Spinal cord (tissue), 10 donors: Measurements from ENCODE around the gene FARP1. TPM values are rescaled to one million over a fixed set of nuclear protein-coding genes. Genes with fewer than 3 reads are reported as not detected.
"Not testable (repeated sequence)": the region's sequence is repeated elsewhere in the genome, so short reads cannot be mapped to it uniquely, and the experiment has no call there.

Source experiments
- DNase-seq, 6 donors: peaks; one replicate each; pipeline versions ENCODE4 v3.0.0 to v3.0.0-alpha.2; 2013 to 2015; ENCODE audit warnings: low spot score in 6 of 6, low read depth in 4 of 6
- H3K27ac ChIP-seq: one replicate; pipeline ENCODE4 v1.5.1; 2013; ENCODE audit warnings: low read depth, low read length, control low read depth
- H3K27me3 ChIP-seq: one replicate; pipeline ENCODE4 v1.6.1; 2013; ENCODE audit warnings: low read length; ENCODE audit not compliant: control insufficient read depth, insufficient read depth
- H3K36me3 ChIP-seq: one replicate; pipeline ENCODE4 v1.6.1; 2013; ENCODE audit warnings: low read length; ENCODE audit not compliant: control insufficient read depth, insufficient read depth
- H3K4me1 ChIP-seq: one replicate; pipeline ENCODE4 v1.6.1; 2013; ENCODE audit warnings: low read length; ENCODE audit not compliant: control insufficient read depth, insufficient read depth
- H3K4me3 ChIP-seq: one replicate; pipeline ENCODE4 v1.5.1; 2013; ENCODE audit warnings: low read depth, low read length, control low read depth
- H3K9me3 ChIP-seq: one replicate; pipeline ENCODE4 v1.6.1; 2013; ENCODE audit warnings: low read length; ENCODE audit not compliant: control insufficient read depth, insufficient read depth
- WGBS: methylation state at CpG from one replicate; pipeline ENCODE4 v1.1.5; 2013; ENCODE audit warnings: missing lambda C conversion rate; ENCODE audit not compliant: insufficient coverage; 5-methylcytosine and 5-hydroxymethylcytosine counted together
- polyA plus RNA-seq, 2 donors: library from polyadenylated mRNA; unstranded; fragments of 120-200 nt; gene quantifications; one replicate each; pipeline ENCODE4 v1.2.1, GENCODE V29; 2013; ENCODE audit not compliant: insufficient read length in 2 of 2
- total RNA-seq, 2 donors: library from RNA; depleted of rRNA in 1 of 2; stranded (reverse); fragments of 120-200 nt in 1 of 2; fragments of >200 nt in 1 of 2; gene quantifications; one replicate each; pipeline versions ENCODE4 v1.2.3 to v1.2.4, GENCODE V29; 2013 to 2014
- donor health status: healthy.

Gene FARP1
- total and polyA plus RNA-seq, 4 donors = 44.0 to 134 (median 90.5) TPM

DNA sequence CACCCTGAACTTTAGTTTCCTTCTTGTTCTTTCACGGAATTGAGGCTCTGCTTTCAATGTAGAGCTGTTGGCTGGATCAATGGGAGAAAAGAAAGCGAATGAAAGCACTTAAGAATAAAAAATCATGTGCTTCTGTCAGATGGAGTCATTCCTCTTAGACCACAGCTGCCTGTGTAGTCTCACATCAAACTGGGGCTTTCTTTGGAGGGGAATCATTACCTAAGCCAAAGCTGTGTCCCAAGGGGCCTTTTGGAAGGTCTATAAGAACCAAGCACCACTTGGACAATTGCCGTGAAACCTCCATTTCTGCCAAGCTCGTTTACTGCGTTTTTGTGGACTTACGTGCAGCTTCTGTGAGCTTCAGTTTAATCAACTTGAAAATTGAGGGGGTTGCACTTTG, 78.3 kb downstream of the FARP1 start:
- no peak overlapping the region for H3K27ac ChIP-seq
- no peaks in the 10 kb centered on the region for H3K27me3 ChIP-seq
- 33% methylated on average over 4 of the region's 6 CpGs for whole genome bisulfite sequencing
- H3K4me1 ChIP-seq = peaks cover 55% of the 10 kb centered on the region
- no peaks in the 10 kb centered on the region for H3K9me3 ChIP-seq
- H3K36me3 ChIP-seq = peaks cover 7% of the 10 kb centered on the region
- no peak overlapping the region for H3K4me3 ChIP-seq
- DNase-seq = peak in 2 of 6 donors; percentile 48 to 69

DNA sequence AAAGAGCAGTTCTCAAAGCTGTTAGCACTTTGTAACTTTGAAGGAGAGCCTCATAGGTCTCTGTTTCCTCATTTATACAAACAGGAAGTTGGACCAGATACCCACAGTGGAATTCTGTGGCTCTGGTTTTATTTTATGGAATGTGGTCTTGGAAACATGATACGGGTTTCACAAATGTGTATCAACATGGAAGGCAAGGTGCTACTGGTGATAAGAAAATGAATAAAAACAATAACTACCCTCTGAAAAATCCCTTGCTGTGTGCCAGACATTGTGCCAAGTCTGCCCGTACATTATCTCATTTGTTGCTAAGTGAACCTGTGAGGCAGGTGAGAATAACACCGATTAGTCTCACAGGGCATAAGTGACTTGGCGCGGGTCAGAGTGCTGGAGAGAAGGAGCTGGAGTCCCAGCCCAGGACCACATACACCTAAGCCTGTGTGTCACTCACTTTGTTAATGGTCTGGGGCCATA, 79.2 kb downstream of the FARP1 start:
- Histone ChIP-seq H3K27ac (no peak overlapping the region), H3K9me3 (no peaks in the 10 kb centered on the region), H3K4me1 (peaks cover 49% of the 10 kb centered on the region), H3K4me3 (no peak overlapping the region), H3K36me3 (peaks cover 7% of the 10 kb centered on the region), H3K27me3 (no peaks in the 10 kb centered on the region)
- 80% methylated on average over 2 of the region's 5 CpGs for WGBS
- DNase-seq = no peak

GRCh38 chr13:98222816-98223215, 79.9 kb downstream of the FARP1 start:
- peaks cover 3% of the 10 kb centered on the region for H3K36me3 ChIP-seq
- no peaks in the 10 kb centered on the region for H3K9me3 ChIP-seq
- no peak overlapping the region for H3K4me3 ChIP-seq
- DNase-seq = no peak
- no peak overlapping the region for H3K27ac ChIP-seq
- H3K27me3 ChIP-seq = no peaks in the 10 kb centered on the region
- WGBS = 92% methylated on average over 7 of the region's 7 CpGs
- H3K4me1 ChIP-seq = peaks cover 42% of the 10 kb centered on the region

DNA sequence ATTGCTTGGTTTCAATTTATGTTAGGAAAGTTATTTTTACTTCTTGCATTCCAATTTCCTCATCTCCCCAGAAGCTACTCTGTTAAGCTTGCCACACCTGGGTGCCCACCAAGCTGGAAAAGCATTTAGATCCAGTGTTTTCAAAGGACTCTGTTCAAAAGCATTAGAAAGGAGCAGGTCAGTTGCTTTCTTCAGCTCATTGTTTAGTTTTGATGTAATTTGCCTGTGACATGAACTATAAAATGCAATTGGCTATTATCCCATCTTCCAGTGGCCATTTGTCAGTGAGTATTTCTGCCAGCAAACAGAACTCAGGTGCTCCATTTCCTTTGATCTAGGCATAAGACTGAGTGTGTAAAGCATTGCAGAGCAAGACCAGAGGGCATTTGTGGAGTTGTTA, 80.8 kb downstream of the FARP1 start:
- Histone ChIP-seq H3K4me3 (no peak overlapping the region), H3K4me1 (peaks cover 38% of the 10 kb centered on the region), H3K9me3 (peaks cover 2% of the 10 kb centered on the region), H3K27me3 (no peaks in the 10 kb centered on the region), H3K27ac (no peak overlapping the region), H3K36me3 (no peaks in the 10 kb centered on the region)
- no peak for DNase-seq

DNA sequence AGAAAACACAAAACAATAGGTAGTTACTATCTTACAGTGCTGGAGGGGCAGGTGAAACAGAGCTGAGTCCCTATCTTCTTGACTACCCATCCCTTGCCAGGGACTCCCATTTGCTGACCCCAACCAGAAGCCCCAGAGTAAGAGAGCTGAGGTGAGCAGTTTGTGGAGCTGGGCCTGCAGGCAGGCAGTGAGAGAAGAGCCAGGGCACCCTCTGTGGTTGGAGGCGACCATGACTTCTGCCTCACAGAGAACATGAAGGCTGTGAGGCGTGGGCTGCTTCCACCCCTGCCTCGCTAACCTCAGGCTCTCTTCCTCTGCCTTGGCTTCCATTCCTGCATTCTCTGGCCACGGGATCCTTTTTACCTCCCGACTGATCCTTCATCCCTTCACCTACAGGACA, 81.7 kb downstream of the FARP1 start:
- H3K4me3 ChIP-seq = no peak overlapping the region
- peaks cover 37% of the 10 kb centered on the region for H3K4me1 ChIP-seq
- no peak overlapping the region for H3K27ac ChIP-seq
- 83% methylated on average over 4 of the region's 5 CpGs for WGBS
- no peaks in the 10 kb centered on the region for H3K27me3 ChIP-seq
- H3K36me3 ChIP-seq = no peaks in the 10 kb centered on the region
- peaks cover 2% of the 10 kb centered on the region for H3K9me3 ChIP-seq
- no peak for DNase-seq

DNA sequence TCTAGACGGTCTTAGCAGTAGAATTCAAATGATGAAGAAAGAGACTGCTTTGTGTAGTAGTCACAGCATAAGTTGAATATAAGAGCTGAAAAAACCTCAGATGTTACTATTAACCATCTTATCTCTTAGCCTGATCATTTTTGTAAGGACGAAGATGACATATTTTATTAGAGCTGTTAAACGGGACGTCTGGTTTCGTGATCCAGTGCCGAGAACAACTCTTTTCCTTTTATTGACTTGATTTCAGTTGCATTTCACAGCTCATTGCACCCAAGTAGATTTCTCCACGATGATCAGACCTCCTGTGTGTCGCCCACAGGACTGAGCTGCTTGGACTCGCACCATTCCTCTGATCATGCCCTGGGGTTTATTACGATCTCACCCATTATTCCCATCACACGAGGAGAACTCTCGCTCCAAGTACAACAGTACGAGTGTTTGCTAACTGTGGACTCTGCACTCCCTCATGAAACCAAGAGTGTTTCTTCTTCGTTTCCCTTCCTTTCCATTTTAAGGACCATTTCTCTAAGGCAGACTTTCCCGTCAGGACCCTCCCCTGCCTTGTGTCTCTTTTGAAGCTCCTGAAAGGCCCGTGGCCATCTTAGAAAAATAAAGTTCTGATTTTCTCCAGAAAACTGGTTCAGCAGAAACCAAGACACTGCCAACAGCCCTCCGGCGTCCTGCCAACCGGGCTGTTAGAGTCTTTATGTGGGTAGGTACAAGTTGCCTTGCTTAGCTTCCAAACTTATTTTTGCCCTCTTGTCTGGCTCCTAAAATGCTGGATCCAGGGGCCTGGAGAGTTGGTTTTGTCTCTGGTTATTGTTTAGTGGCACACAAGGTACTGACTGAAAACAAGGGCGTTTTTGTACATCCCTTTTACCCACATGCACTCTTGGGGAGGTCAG, 82.4 kb downstream of the FARP1 start:
- Histone ChIP-seq H3K27ac (peak overlapping the region; percentile 10), H3K4me1 (peaks cover 33% of the 10 kb centered on the region), H3K36me3 (no peaks in the 10 kb centered on the region), H3K27me3 (no peaks in the 10 kb centered on the region), H3K9me3 (peaks cover 2% of the 10 kb centered on the region), H3K4me3 (no peak overlapping the region)
- peak in 2 of 6 donors; percentile 37 to 55 for DNase-seq
- WGBS = 67% methylated on average over 17 of the region's 20 CpGs

DNA sequence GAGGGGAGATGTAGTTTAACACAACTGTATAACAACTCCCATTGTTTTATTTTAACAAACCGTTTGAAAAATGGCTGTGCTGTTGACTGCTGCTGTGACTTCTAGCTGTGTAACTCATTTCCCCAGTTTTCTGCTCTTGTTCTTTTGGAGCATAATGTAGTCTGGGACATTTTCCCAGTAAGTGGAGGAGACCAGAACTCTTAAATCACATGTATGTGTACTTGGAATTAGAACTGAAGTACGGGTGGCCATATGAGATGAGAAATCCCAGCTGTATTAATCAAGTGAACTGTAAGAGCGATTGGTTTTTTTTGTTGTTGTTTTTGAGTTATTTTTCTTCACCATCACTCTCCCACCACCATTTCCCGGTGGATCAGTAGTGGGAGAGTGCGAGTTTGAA, 83.6 kb downstream of the FARP1 start:
- Histone ChIP-seq H3K27me3 (no peaks in the 10 kb centered on the region), H3K36me3 (no peaks in the 10 kb centered on the region), H3K9me3 (peaks cover 2% of the 10 kb centered on the region), H3K27ac (peak overlapping the region; percentile 10), H3K4me3 (no peak overlapping the region), H3K4me1 (peaks cover 28% of the 10 kb centered on the region)
- DNase-seq = peak in 1 of 6 donors; percentile 38
- WGBS = no CpG with 5 or more reads among the region's 5 CpGs

DNA sequence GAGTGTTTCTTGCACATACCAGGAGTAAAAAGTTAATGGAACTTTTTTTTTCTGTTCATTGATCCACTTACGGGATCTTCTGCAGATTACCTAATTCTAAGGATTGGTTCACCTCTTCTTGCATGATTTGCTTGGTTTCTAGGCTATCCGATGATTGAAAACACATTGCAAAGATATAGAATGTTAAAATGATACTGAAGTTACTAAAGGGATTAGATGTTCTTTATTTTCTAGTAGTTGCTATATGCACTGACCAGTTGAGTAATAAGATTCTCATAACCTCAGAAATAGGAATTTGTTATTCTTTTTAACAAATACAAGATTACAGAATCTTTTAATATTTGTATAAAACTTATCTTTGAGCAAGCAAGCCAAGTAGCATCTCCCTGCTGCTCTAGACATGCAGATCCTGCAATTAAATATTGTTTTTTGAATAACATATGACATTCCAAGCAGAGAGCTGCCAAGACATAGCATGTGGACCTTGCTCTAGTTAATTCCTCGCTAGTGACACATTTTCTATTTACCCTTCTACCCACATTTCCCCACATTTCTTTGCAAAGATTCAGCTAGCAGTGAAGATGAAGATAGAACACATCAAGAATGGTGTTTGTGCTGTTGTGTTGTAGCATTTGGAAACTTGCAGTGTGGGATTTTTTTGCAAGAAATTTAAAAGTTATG, 85.9 kb downstream of the FARP1 start:
- H3K27ac ChIP-seq = no peak overlapping the region
- H3K36me3 ChIP-seq = no peaks in the 10 kb centered on the region
- H3K4me1 ChIP-seq = peaks cover 15% of the 10 kb centered on the region

DNA sequence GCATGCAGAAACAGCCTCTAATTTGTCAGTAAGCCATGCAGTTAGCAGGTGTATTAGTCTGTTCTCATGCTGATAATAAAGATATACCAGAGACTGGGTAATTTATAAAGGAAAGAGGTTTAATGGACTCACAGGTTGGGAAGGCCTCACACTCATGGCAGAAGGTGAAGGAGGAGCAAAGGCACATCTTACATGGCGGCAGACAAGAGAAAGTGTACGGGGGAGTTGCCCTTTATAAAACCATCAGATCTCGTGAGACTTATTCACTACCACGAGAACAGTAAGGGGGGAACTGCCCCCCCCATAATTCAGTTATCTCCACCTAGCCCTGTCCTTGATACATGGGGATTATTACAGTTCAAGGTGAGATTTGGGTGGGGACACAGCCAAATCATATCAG, 87.9 kb downstream of the FARP1 start:
- not testable (repeated sequence) for H3K27ac ChIP-seq, H3K9me3 ChIP-seq, DNase-seq, H3K36me3 ChIP-seq, H3K4me1 ChIP-seq, H3K4me3 ChIP-seq, H3K27me3 ChIP-seq
- WGBS = no CpG with 5 or more reads among the region's 4 CpGs

More for the DNA sequence above, 85.9 kb downstream of the FARP1 start:
- Histone ChIP-seq H3K9me3 (peaks cover 2% of the 10 kb centered on the region), H3K27me3 (no peaks in the 10 kb centered on the region), H3K4me3 (no peak overlapping the region)
- no CpG with 5 or more reads among the region's 3 CpGs for WGBS
- DNase-seq = no peak
